Ectodermal cell (in vitro differentiated cells): ENCODE data around the gene MED29.

Source experiments
- H3K27ac ChIP-seq: 2 replicates; pipeline ENCODE4 v1.7.0; 2013; ENCODE audit warnings: mild to moderate bottlenecking, low read depth, low read length; ENCODE audit not compliant: insufficient read depth, poor library complexity, severe bottlenecking
- H3K27me3 ChIP-seq: 2 replicates; pipeline ENCODE4 v1.7.0; 2013; ENCODE audit warnings: mild to moderate bottlenecking, low read length; ENCODE audit not compliant: insufficient read depth, control insufficient read depth, poor library complexity, severe bottlenecking
- H3K36me3 ChIP-seq: one replicate; pipeline ENCODE4 v1.7.0; 2013; ENCODE audit warnings: low read length; ENCODE audit not compliant: control insufficient read depth, insufficient read depth
- H3K4me1 ChIP-seq: one replicate; pipeline ENCODE4 v1.7.0; 2013; ENCODE audit warnings: low read length; ENCODE audit not compliant: control insufficient read depth, insufficient read depth
- H3K4me3 ChIP-seq: 2 replicates; pipeline ENCODE4 v1.7.0; 2013; ENCODE audit warnings: low read depth, low read length, control low read depth; ENCODE audit not compliant: insufficient read depth
- H3K9me3 ChIP-seq: 2 replicates; pipeline ENCODE4 v1.7.0; 2013; ENCODE audit warnings: mild to moderate bottlenecking, low read length, moderate library complexity; ENCODE audit not compliant: control insufficient read depth
- WGBS, 2 experiments: methylation state at CpG; one replicate each; pipeline ENCODE4 v1.1.7; 2013; ENCODE audit warnings: missing lambda C conversion rate in 2 of 2; 5-methylcytosine and 5-hydroxymethylcytosine counted together

Gene MED29

DNA sequence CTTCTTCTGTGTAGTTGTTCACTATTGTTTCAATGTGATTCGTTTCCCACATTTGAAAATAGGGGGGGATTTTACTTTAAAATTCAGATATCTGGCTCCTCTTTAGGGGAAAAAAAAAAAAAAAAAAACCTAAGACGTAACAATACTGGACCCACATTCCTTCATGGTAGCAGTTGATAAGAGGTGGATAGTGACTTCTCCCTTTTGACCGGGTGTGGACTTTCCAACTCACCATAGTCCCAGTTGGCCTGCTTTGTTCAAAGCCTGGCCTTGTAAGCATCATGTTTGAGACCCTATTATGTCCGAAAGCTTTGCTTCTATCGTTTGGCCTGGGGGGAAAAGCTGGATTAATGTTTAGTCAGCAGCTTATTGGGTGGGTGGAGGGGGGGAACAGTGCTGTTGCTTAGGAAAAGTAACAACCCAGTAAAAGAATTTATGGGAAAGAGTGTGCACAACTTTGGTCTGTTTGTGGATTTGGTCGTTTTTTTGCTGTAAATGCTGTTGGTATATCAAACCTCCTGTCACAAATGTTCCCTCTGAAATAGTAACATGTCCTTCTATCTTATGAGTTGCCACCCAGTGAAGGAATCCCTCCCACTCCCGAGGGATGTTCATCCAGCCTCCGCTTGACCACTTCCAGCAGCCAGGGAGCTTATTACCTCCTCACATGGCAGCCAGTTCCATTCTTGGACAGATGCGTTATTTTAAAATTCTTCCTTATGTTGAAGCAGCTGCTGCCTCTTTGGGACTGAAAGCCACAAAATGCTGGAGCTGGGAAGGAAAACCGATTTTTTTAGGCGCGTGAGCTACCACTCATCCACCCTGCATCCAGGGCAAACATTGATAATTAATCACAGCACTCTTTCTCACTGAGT, 38.6 kb upstream of the MED29 start:
- 90 to 92% methylated on average over 11 to 12 of the region's 12 CpGs for WGBS, 2 experiments
- H3K36me3 ChIP-seq, result peaks cover 40% of the 10 kb centered on the region

GRCh38 chr19:39355253-39355652, 35.9 kb upstream of the MED29 start:
- Histone ChIP-seq H3K4me3 (no peak overlapping the region), H3K36me3 (peaks cover 53% of the 10 kb centered on the region), H3K9me3 (no peaks in the 10 kb centered on the region), H3K4me1 (no peaks in the 10 kb centered on the region), H3K27me3 (no peaks in the 10 kb centered on the region), H3K27ac (no peak overlapping the region)
- 95 to 96% methylated on average over 5 of the region's 5 CpGs for WGBS, 2 experiments

More for the DNA sequence above, 38.6 kb upstream of the MED29 start:
- no peaks in the 10 kb centered on the region for H3K9me3 ChIP-seq
- H3K4me1 ChIP-seq, result no peaks in the 10 kb centered on the region
- H3K27ac ChIP-seq, result no peak overlapping the region
- H3K4me3 ChIP-seq, result no peak overlapping the region
- H3K27me3 ChIP-seq, result no peaks in the 10 kb centered on the region

GRCh38 chr19:39356073-39356472, 35.1 kb upstream of the MED29 start:
- Histone ChIP-seq H3K36me3 (peaks cover 59% of the 10 kb centered on the region), H3K27ac (no peak overlapping the region), H3K4me3 (no peak overlapping the region), H3K9me3 (no peaks in the 10 kb centered on the region), H3K27me3 (no peaks in the 10 kb centered on the region), H3K4me1 (no peaks in the 10 kb centered on the region)
- 68 to 76% methylated on average over 3 of the region's 3 CpGs for WGBS, 2 experiments

GRCh38 chr19:39356647-39357046, 34.5 kb upstream of the MED29 start:
- no peak overlapping the region for H3K27ac ChIP-seq
- H3K4me3 ChIP-seq, result no peak overlapping the region
- H3K9me3 ChIP-seq, result no peaks in the 10 kb centered on the region
- no peaks in the 10 kb centered on the region for H3K27me3 ChIP-seq
- peaks cover 57% of the 10 kb centered on the region for H3K36me3 ChIP-seq
- WGBS, 2 experiments, result 94% methylated on average over 18 of the region's 18 CpGs
- no peaks in the 10 kb centered on the region for H3K4me1 ChIP-seq

GRCh38 chr19:39359026-39359425, 32.2 kb upstream of the MED29 start:
- H3K4me3 ChIP-seq, result no peak overlapping the region
- peaks cover 48% of the 10 kb centered on the region for H3K36me3 ChIP-seq
- H3K9me3 ChIP-seq, result no peaks in the 10 kb centered on the region
- no peaks in the 10 kb centered on the region for H3K4me1 ChIP-seq
- no peak overlapping the region for H3K27ac ChIP-seq
- H3K27me3 ChIP-seq, result no peaks in the 10 kb centered on the region
- 85 to 91% methylated on average over 1 to 2 of the region's 3 CpGs for WGBS, 2 experiments

DNA sequence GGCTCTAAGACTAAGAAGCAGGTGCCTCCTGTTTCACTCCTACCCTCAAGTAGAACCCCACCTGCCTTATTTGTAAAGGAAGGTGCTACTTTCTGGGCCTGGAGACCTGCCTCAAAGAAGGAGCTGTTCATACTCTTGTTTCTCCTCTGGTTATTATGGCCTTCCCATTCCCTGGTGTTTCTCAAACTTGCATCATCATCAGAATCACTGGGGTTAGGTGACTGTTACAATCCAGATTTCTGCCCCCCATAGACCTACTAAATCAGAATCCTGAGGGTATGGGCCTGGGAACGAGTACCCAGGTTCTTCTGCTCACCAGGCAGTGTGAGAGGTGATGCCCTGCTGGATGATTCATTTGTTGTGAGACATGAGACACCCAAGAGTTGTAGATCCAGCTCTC, 30.6 kb upstream of the MED29 start:
- peaks cover 46% of the 10 kb centered on the region for H3K36me3 ChIP-seq

DNA sequence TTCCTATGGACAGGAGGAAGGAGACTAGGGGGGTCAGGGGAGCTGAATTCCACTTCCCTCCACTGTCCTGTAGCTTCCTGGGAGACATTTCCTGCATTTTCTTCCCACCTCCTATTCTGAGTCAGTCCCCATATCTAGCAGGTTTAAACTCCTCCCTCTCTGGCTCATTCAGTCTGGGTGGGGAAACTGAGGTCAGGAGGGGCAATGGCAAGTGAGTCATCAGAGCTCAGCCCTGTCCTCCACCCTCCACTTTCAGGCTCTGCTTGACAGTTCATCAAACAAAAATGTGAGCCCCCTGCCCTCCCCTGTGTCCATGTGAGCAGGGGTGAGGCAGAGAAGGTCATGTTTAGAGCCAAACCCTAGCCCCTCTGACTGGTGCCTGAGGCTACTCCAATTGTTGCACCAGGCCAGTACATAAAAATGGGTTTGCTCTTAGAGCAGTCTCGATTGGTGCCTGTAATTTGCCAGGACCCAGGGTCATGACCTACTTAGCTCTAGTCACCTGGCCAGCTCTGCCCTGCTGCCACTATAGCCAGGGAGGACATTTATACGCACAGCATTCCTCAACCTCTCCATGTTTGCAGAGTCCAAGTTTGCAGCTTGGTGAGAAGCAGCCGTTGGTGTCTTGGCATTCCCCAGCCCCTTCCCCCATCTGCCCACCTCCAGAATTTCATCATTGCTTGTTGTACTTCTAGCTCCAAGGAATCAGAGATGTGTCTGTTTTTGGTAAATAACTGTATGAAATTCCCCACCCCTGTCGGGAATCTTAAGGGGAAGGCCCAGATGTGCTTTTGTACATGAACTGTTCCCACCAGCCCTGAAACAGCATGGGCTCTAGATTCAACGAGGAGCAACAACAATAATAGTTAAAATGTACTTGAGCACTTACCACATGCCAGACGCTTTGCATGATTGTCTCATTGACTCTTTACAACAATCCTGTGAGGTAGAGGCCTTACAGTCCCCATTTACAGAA, 28.2 kb upstream of the MED29 start:
- no peaks in the 10 kb centered on the region for H3K27me3 ChIP-seq
- no peaks in the 10 kb centered on the region for H3K9me3 ChIP-seq
- no peak overlapping the region for H3K4me3 ChIP-seq
- peaks cover 34% of the 10 kb centered on the region for H3K36me3 ChIP-seq
- 94 to 95% methylated on average over 6 of the region's 6 CpGs for WGBS, 2 experiments
- no peaks in the 10 kb centered on the region for H3K4me1 ChIP-seq
- H3K27ac ChIP-seq, result no peak overlapping the region

More for the DNA sequence above, 30.6 kb upstream of the MED29 start:
- Histone ChIP-seq H3K4me1 (no peaks in the 10 kb centered on the region), H3K27me3 (no peaks in the 10 kb centered on the region), H3K4me3 (no peak overlapping the region), H3K27ac (no peak overlapping the region), H3K9me3 (no peaks in the 10 kb centered on the region)
- WGBS, 2 experiments, result 88 to 93% methylated on average over 1 of the region's 1 CpG

GRCh38 chr19:39363901-39364457, 27.2 kb upstream of the MED29 start:
- WGBS, 2 experiments, result 93 to 95% methylated on average over 5 of the region's 5 CpGs
- Histone ChIP-seq H3K4me3 (no peak overlapping the region), H3K27me3 (no peaks in the 10 kb centered on the region), H3K4me1 (no peaks in the 10 kb centered on the region), H3K27ac (no peak overlapping the region), H3K9me3 (no peaks in the 10 kb centered on the region), H3K36me3 (peaks cover 26% of the 10 kb centered on the region)

GRCh38 chr19:39365531-39365930, 25.6 kb upstream of the MED29 start:
- WGBS, 2 experiments, result 89 to 98% methylated on average over 1 of the region's 1 CpG
- no peaks in the 10 kb centered on the region for H3K4me1 ChIP-seq
- no peak overlapping the region for H3K27ac ChIP-seq
- H3K9me3 ChIP-seq, result no peaks in the 10 kb centered on the region
- H3K27me3 ChIP-seq, result no peaks in the 10 kb centered on the region
- H3K36me3 ChIP-seq, result peaks cover 32% of the 10 kb centered on the region
- no peak overlapping the region for H3K4me3 ChIP-seq

- WGBS, 2 experiments, result 88 to 93% methylated on average over 2 of the region's 2 CpGs
- no peaks in the 10 kb centered on the region for H3K9me3 ChIP-seq
- no peaks in the 10 kb centered on the region for H3K4me1 ChIP-seq
- no peak overlapping the region for H3K27ac ChIP-seq
- H3K27me3 ChIP-seq, result no peaks in the 10 kb centered on the region
- H3K4me3 ChIP-seq, result no peak overlapping the region
- peaks cover 42% of the 10 kb centered on the region for H3K36me3 ChIP-seq
These were observed 22.0 kb upstream of the MED29 start for GRCh38 chr19:39369200-39369599.
